Measurements from ENCODE around the gene GGT5. TPM values are rescaled to one million over a fixed set of nuclear protein-coding genes. Genes with fewer than 3 reads are reported as not detected.
"Not testable (repeated sequence)": the region's sequence is repeated elsewhere in the genome, so short reads cannot be mapped to it uniquely, and the experiment has no call there.

Gene GGT5
- total RNA-seq, 2 experiments from 2014 or later, result 0.10 to 0.35 TPM

- H3K4me3 Mint-ChIP-seq; DNase-seq; H3K36me3 Mint-ChIP-seq (ENCODE audit: low read depth); H3K9me3 Mint-ChIP-seq; POLR2A ChIA-PET; H3K27ac Mint-ChIP-seq; H3K27me3 Mint-ChIP-seq; CTCF ChIA-PET: not testable (repeated sequence)
- H3K4me1 Mint-ChIP-seq, result peaks cover 39% of the 10 kb centered on the region
Measured at GRCh38 chr22:24203856-24204255, 41.0 kb downstream of the GGT5 start.

- H3K36me3 Mint-ChIP-seq (ENCODE audit: low read depth), result no peaks in the 10 kb centered on the region
- H3K9me3 Mint-ChIP-seq, result peaks cover 2% of the 10 kb centered on the region
- no peak overlapping the region for H3K4me3 Mint-ChIP-seq
- ChIA-PET POLR2A (no interaction called here), CTCF (interaction anchor here (0.7 to 1.2 kb wide), 2 partner anchors 13 to 237 kb away, joined by 3 to 4 read pairs; no protein-coding TSS in a partner anchor)
- DNase-seq, result no peak
- peak overlapping the region; percentile 25 for H3K27ac Mint-ChIP-seq
- peaks cover 37% of the 10 kb centered on the region for H3K4me1 Mint-ChIP-seq
- H3K27me3 Mint-ChIP-seq, result peaks cover 2% of the 10 kb centered on the region
Measured at GRCh38 chr22:24201681-24202614, 42.9 kb downstream of the GGT5 start.

- POLR2A ChIA-PET, result no interaction called here
- no peak for DNase-seq
- Mint-ChIP-seq H3K27ac (no peak overlapping the region), H3K4me3 (no peak overlapping the region), H3K27me3 (peaks cover 2% of the 10 kb centered on the region), H3K36me3 (ENCODE audit: low read depth) (no peaks in the 10 kb centered on the region), H3K9me3 (peaks cover 2% of the 10 kb centered on the region), H3K4me1 (peaks cover 41% of the 10 kb centered on the region)
- CTCF ChIA-PET, result interaction anchor here (0.6 to 1.4 kb wide), 5 partner anchors 11 to 30 kb away, joined by 3 to 5 read pairs (median 4); no protein-coding TSS in a partner anchor
Measured at GRCh38 chr22:24200619-24201212, 44.2 kb downstream of the GGT5 start.

- H3K27ac Mint-ChIP-seq, result peak overlapping the region; percentile 85
Measured at GRCh38 chr22:24198682-24199052, 46.2 kb downstream of the GGT5 start.

GRCh38 chr22:24191893-24192292 is 53.0 kb downstream of the GGT5 start:
- ChIA-PET CTCF (interaction anchor here (1.1 to 3.7 kb wide), 3 partner anchors 37 to 56 kb away, joined by 3 to 19 read pairs (median 4); no protein-coding TSS in a partner anchor), POLR2A (no interaction called here)
- no peaks in the 10 kb centered on the region for H3K9me3 Mint-ChIP-seq
- no peak overlapping the region for H3K4me3 Mint-ChIP-seq
- H3K27me3 Mint-ChIP-seq, result no peaks in the 10 kb centered on the region
- H3K4me1 Mint-ChIP-seq, result peaks cover 21% of the 10 kb centered on the region
- no peak overlapping the region for H3K27ac Mint-ChIP-seq
- no peaks in the 10 kb centered on the region for H3K36me3 Mint-ChIP-seq (ENCODE audit: low read depth)
- DNase-seq, result no peak

More at GRCh38 chr22:24198682-24199052, 46.2 kb downstream of the GGT5 start:
- no peak for DNase-seq
- Mint-ChIP-seq H3K27me3 (no peaks in the 10 kb centered on the region), H3K4me3 (no peak overlapping the region), H3K9me3 (no peaks in the 10 kb centered on the region), H3K4me1 (peaks cover 33% of the 10 kb centered on the region), H3K36me3 (ENCODE audit: low read depth) (no peaks in the 10 kb centered on the region)
- ChIA-PET CTCF (interaction anchor here (0.6 to 1.9 kb wide), 9 partner anchors 9 to 160 kb away, joined by 3 to 7 read pairs (median 4); no protein-coding TSS in a partner anchor), POLR2A (interaction anchor here (0.8 kb wide), 1 partner anchor 357 kb away, joined by 4 read pairs; the partner anchor contains the start of gene SNRPD3)

- no peak for DNase-seq
- no peaks in the 10 kb centered on the region for H3K36me3 Mint-ChIP-seq (ENCODE audit: low read depth)
- no peak overlapping the region for H3K4me3 Mint-ChIP-seq
- H3K9me3 Mint-ChIP-seq, result no peaks in the 10 kb centered on the region
- H3K27me3 Mint-ChIP-seq, result no peaks in the 10 kb centered on the region
- POLR2A ChIA-PET, result no interaction called here
- CTCF ChIA-PET, result interaction anchor here (0.8 to 3.7 kb wide), 5 partner anchors 27 to 56 kb away, joined by 3 to 19 read pairs (median 4); no protein-coding TSS in a partner anchor
- H3K27ac Mint-ChIP-seq, result no peak overlapping the region
- H3K4me1 Mint-ChIP-seq, result peaks cover 16% of the 10 kb centered on the region
Measured at GRCh38 chr22:24191381-24191841, 53.5 kb downstream of the GGT5 start.

GRCh38 chr22:24190596-24191208 is 54.2 kb downstream of the GGT5 start:
- ChIA-PET POLR2A (no interaction called here), CTCF (interaction anchor here (0.8 to 3.7 kb wide), 12 partner anchors 7 to 99 kb away, joined by 3 to 19 read pairs (median 4); no protein-coding TSS in a partner anchor)
- no peaks in the 10 kb centered on the region for H3K9me3 Mint-ChIP-seq
- no peak overlapping the region for H3K27ac Mint-ChIP-seq
- no peaks in the 10 kb centered on the region for H3K27me3 Mint-ChIP-seq
- no peak for DNase-seq
- H3K36me3 Mint-ChIP-seq (ENCODE audit: low read depth), result no peaks in the 10 kb centered on the region
- H3K4me3 Mint-ChIP-seq, result no peak overlapping the region
- H3K4me1 Mint-ChIP-seq, result peaks cover 9% of the 10 kb centered on the region

GRCh38 chr22:24190159-24190540 is 54.7 kb downstream of the GGT5 start:
- ChIA-PET CTCF (interaction anchor here (0.6 to 3.7 kb wide), 13 partner anchors 8 to 99 kb away, joined by 3 to 19 read pairs (median 5); no protein-coding TSS in a partner anchor), POLR2A (no interaction called here)
- Mint-ChIP-seq H3K4me3 (no peak overlapping the region), H3K36me3 (ENCODE audit: low read depth) (no peaks in the 10 kb centered on the region), H3K4me1 (peaks cover 8% of the 10 kb centered on the region), H3K27ac (peak overlapping the region; percentile 64), H3K27me3 (no peaks in the 10 kb centered on the region), H3K9me3 (no peaks in the 10 kb centered on the region)
- no peak for DNase-seq

GRCh38 chr22:24189249-24190158 is 55.4 kb downstream of the GGT5 start:
- Mint-ChIP-seq H3K27me3 (no peaks in the 10 kb centered on the region), H3K27ac (peak overlapping the region; percentile 64), H3K36me3 (ENCODE audit: low read depth) (no peaks in the 10 kb centered on the region), H3K4me3 (no peak overlapping the region), H3K4me1 (peaks cover 8% of the 10 kb centered on the region), H3K9me3 (no peaks in the 10 kb centered on the region)
- POLR2A ChIA-PET, result no interaction called here
- CTCF ChIA-PET, result interaction anchor here (0.6 to 3.7 kb wide), 18 partner anchors 9 to 332 kb away, joined by 3 to 19 read pairs (median 4); no protein-coding TSS in a partner anchor
- peak; percentile 61 for DNase-seq

- Mint-ChIP-seq H3K36me3 (ENCODE audit: low read depth) (no peaks in the 10 kb centered on the region), H3K27me3 (no peaks in the 10 kb centered on the region), H3K4me3 (no peak overlapping the region), H3K27ac (peak overlapping the region; percentile 25), H3K9me3 (no peaks in the 10 kb centered on the region), H3K4me1 (peaks cover 8% of the 10 kb centered on the region)
- CTCF ChIA-PET, result interaction anchor here (0.6 to 1.6 kb wide), 8 partner anchors 12 to 333 kb away, joined by 3 to 6 read pairs (median 4); no protein-coding TSS in a partner anchor
- POLR2A ChIA-PET, result no interaction called here
- no peak for DNase-seq
Measured at GRCh38 chr22:24188705-24189248, 56.1 kb downstream of the GGT5 start.

- H3K27ac Mint-ChIP-seq, result no peak overlapping the region
- H3K4me1 Mint-ChIP-seq, result peaks cover 8% of the 10 kb centered on the region
- POLR2A ChIA-PET, result no interaction called here
- H3K27me3 Mint-ChIP-seq, result no peaks in the 10 kb centered on the region
- no peak overlapping the region for H3K4me3 Mint-ChIP-seq
- CTCF ChIA-PET, result interaction anchor here (1.1 to 1.5 kb wide), 2 partner anchors 55 to 334 kb away, joined by 3 to 6 read pairs; no protein-coding TSS in a partner anchor
- no peaks in the 10 kb centered on the region for H3K36me3 Mint-ChIP-seq (ENCODE audit: low read depth)
- no peaks in the 10 kb centered on the region for H3K9me3 Mint-ChIP-seq
- DNase-seq, result no peak
Measured at GRCh38 chr22:24187731-24188644, 56.9 kb downstream of the GGT5 start.

Data from activated CD4-positive, alpha-beta T cell treated with anti-CD3 and anti-CD28 coated beads, Interleukin-2, amount 10 ng/mL, durations not matched to agents 7 days and 5 days (primary cell).